IPS DF 19.7 (cell line): ENCODE results near the gene MFAP1.
"Not testable (repeated sequence)": the region's sequence is repeated elsewhere in the genome, so short reads cannot be mapped to it uniquely, and the experiment has no call there.

ENCODE experiments used
- DNase-seq: peaks from one replicate; pipeline ENCODE4 v3.0.0-alpha.2; 2013; ENCODE audit warnings: low read depth, low spot score

Gene MFAP1

GRCh38 chr15:43821505-43821904 is 3.0 kb downstream of the MFAP1 start:
- no peak for DNase-seq

GRCh38 chr15:43815064-43815463 is 9.4 kb downstream of the MFAP1 start:
- not testable (repeated sequence) for DNase-seq

GRCh38 chr15:43808960-43809678 is 15.4 kb downstream of the MFAP1 start:
- no peak for DNase-seq

- no peak for DNase-seq
These were observed 16.0 kb downstream of the MFAP1 start for GRCh38 chr15:43808435-43808950.

GRCh38 chr15:43802676-43803075 is 21.8 kb downstream of the MFAP1 start:
- not testable (repeated sequence) for DNase-seq

GRCh38 chr15:43800286-43801141 is 24.0 kb downstream of the MFAP1 start, which contains the start of gene HYPK:
TSS of gene HYPK (plus strand) at chr15:43800599. CDS start at chr15:43800623, 24 bp downstream.
- no peak for DNase-seq

GRCh38 chr15:43799945-43800285 is 24.6 kb downstream of the MFAP1 start, which contains the start of gene SERINC4:
TSS of gene SERINC4 (minus strand) at chr15:43800220. CDS start at chr15:43799986, 234 bp downstream.
- DNase-seq: no peak

GRCh38 chr15:43799209-43799944 is 25.1 kb downstream of the MFAP1 start:
- no peak for DNase-seq

- no peak for DNase-seq
These were observed 27.9 kb downstream of the MFAP1 start for GRCh38 chr15:43796566-43796965.

- no peak for DNase-seq
These were observed 28.5 kb downstream of the MFAP1 start for GRCh38 chr15:43795997-43796396.

GRCh38 chr15:43795197-43795596 is 29.3 kb downstream of the MFAP1 start:
- no peak for DNase-seq

- no peak for DNase-seq
These were observed 30.0 kb downstream of the MFAP1 start for GRCh38 chr15:43794269-43795037.

GRCh38 chr15:43793647-43794046 is 30.8 kb downstream of the MFAP1 start:
- no peak for DNase-seq

GRCh38 chr15:43792761-43793476 is 31.6 kb downstream of the MFAP1 start:
- no peak for DNase-seq

- DNase-seq: peak; percentile 90
These were observed 32.3 kb downstream of the MFAP1 start, which contains the start of gene SERF2 for GRCh38 chr15:43791993-43792760. TSS of gene SERF2 (plus strand) at chr15:43792320. CDS start at chr15:43792377, 57 bp downstream.

GRCh38 chr15:43789409-43789808 is 35.1 kb downstream of the MFAP1 start:
- DNase-seq: no peak

GRCh38 chr15:43779016-43779415 is 45.5 kb downstream of the MFAP1 start:
- no peak for DNase-seq

GRCh38 chr15:43777267-43777914 is 47.1 kb downstream of the MFAP1 start:
- DNase-seq: no peak

GRCh38 chr15:43776718-43777266 is 47.7 kb downstream of the MFAP1 start, which contains the start of gene ELL3:
TSS of gene ELL3 (minus strand) at chr15:43776966. CDS start at chr15:43776901, 65 bp downstream.
- no peak for DNase-seq
